Occipital lobe (tissue), 2 donors: ENCODE data around the gene ZNRD2. TPM values are rescaled to one million over a fixed set of nuclear protein-coding genes. Genes with fewer than 3 reads are reported as not detected.

ENCODE experiments used
- DNase-seq: peaks from one replicate; lab custom pipeline; 2025; lab: John Stamatoyannopoulos, UW
- total RNA-seq: library from RNA; depleted of rRNA; stranded (reverse); fragments of >200 nt; gene quantifications from one replicate; pipeline ENCODE4 v1.2.3, GENCODE V29; 2014

Gene ZNRD2
- total RNA-seq, 1 donor from 2014 or later, result 23.6 TPM

- no peak for DNase-seq
These were observed 3.3 kb downstream of the ZNRD2 start for GRCh38 chr11:65573391-65574079.

GRCh38 chr11:65574109-65574810, 4.0 kb downstream of the ZNRD2 start:
- DNase-seq, result peak; percentile 74

- DNase-seq, result no peak
These were observed 4.7 kb downstream of the ZNRD2 start for GRCh38 chr11:65574811-65575567.

GRCh38 chr11:65575568-65576231, 5.4 kb downstream of the ZNRD2 start, which contains the start of gene EHBP1L1:
EHBP1L1 (plus strand) TSS chr11:65576053; CDS start chr11:65576303, 250 bp downstream.
- DNase-seq, result no peak

GRCh38 chr11:65576232-65576866, 6.1 kb downstream of the ZNRD2 start:
- no peak for DNase-seq

- DNase-seq, result no peak
These were observed 6.8 kb downstream of the ZNRD2 start for GRCh38 chr11:65576867-65577755.

GRCh38 chr11:65577756-65578109, 7.5 kb downstream of the ZNRD2 start:
- DNase-seq, result no peak

- DNase-seq, result no peak
These were observed 7.9 kb downstream of the ZNRD2 start for GRCh38 chr11:65578134-65578533.

- no peak for DNase-seq
These were observed 8.4 kb downstream of the ZNRD2 start for GRCh38 chr11:65578667-65579066.

GRCh38 chr11:65579291-65579690, 9.0 kb downstream of the ZNRD2 start:
- DNase-seq, result no peak

- DNase-seq, result no peak
These were observed 9.9 kb downstream of the ZNRD2 start for GRCh38 chr11:65580031-65580692.

- no peak for DNase-seq
These were observed 10.5 kb downstream of the ZNRD2 start for GRCh38 chr11:65580756-65581155.

GRCh38 chr11:65581928-65582327, 11.7 kb downstream of the ZNRD2 start:
- no peak for DNase-seq

GRCh38 chr11:65583589-65583988, 13.3 kb downstream of the ZNRD2 start:
- no peak for DNase-seq

GRCh38 chr11:65584106-65584505, 13.8 kb downstream of the ZNRD2 start:
- no peak for DNase-seq

- peak; percentile 37 for DNase-seq
These were observed 14.5 kb downstream of the ZNRD2 start for GRCh38 chr11:65584723-65585171.

GRCh38 chr11:65585396-65586246, 15.3 kb downstream of the ZNRD2 start:
- no peak for DNase-seq

GRCh38 chr11:65586247-65586630, 16.0 kb downstream of the ZNRD2 start:
- DNase-seq, result no peak

GRCh38 chr11:65586676-65587075, 16.4 kb downstream of the ZNRD2 start:
- no peak for DNase-seq
